OCI-M2 (cell line): ENCODE data around the gene BCAP29.

Experiments used
- DNase-seq: peaks from one replicate; lab custom pipeline; 2025; ENCODE audit not compliant: unreplicated experiment; lab: John Stamatoyannopoulos, UW

The BCAP29 gene

GRCh38 chr7:107581387-107582013, 1.5 kb downstream of the BCAP29 start:
- DNase-seq = no peak

- no peak for DNase-seq
Observed at GRCh38 chr7:107582875-107583274, 2.8 kb downstream of the BCAP29 start.

DNA sequence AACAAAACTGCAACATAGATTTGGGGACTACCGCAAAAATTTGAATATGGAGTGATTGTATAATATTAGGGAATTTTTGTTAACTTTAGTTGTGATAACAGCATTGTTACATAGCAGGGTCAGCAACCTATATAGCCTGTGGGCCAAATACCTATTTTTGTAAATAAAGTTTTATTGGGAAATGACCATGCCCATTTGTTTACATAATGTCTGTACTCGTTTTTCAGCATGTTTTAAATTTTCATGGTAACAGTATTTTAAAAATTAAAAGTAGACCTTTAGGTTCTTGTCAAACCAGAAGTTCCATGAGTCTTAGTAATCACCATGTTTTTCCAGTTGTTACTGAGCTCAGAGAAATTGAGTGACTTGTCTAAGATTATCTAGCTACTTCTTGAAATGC, 4.7 kb downstream of the BCAP29 start:
- no peak for DNase-seq

GRCh38 chr7:107588529-107589130, 8.6 kb downstream of the BCAP29 start:
- DNase-seq = no peak

DNA sequence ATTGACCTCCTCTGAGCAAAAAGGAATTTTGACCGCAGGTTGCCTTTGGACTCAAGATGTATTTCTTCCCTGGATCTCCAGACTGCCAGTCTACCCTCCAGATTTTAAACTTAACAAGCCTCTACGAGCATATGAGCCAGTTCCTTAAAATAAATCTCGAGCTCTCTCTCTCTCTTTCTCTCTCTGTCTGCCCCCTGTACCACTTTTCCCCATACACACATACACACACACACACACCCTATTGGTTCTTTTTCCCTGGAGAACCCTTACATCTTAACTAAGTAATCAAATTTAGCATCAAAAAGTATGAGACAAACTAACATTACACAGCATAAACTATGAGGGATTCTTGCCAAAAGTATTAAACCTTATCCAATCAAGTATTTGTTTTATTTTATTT, 11.4 kb downstream of the BCAP29 start:
- no peak for DNase-seq

DNA sequence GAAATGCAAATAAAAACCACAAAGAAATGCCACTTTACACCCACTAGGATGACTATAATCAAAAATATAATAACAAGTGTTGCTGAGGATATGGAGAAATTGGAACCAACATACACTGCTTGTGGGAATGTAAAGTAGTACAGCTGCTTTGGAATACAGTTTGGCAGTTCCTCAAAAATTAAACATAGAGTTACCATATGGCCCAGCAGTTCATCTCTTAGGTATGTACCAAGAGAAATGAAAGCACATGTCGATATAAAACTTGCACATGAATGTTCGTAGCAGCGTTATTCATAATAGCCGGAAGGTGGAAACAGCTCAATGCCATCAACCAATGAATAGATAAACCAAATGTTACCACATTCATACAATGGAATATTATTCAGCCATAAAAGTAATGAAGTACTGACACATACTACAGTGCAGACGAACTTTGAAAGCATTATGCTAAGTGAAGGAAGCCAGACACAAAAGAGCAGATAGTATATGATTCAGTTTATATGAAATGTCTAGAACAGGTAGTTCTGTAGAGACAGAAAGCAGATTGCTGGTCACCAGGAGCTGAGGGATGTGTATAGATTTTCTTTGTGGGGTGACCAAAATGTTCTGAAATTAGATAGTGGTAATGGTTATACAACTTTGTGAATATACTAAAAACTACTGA, 12.4 kb downstream of the BCAP29 start:
- no peak for DNase-seq

- no peak for DNase-seq
Observed at GRCh38 chr7:107593025-107593410, 13.0 kb downstream of the BCAP29 start.

DNA sequence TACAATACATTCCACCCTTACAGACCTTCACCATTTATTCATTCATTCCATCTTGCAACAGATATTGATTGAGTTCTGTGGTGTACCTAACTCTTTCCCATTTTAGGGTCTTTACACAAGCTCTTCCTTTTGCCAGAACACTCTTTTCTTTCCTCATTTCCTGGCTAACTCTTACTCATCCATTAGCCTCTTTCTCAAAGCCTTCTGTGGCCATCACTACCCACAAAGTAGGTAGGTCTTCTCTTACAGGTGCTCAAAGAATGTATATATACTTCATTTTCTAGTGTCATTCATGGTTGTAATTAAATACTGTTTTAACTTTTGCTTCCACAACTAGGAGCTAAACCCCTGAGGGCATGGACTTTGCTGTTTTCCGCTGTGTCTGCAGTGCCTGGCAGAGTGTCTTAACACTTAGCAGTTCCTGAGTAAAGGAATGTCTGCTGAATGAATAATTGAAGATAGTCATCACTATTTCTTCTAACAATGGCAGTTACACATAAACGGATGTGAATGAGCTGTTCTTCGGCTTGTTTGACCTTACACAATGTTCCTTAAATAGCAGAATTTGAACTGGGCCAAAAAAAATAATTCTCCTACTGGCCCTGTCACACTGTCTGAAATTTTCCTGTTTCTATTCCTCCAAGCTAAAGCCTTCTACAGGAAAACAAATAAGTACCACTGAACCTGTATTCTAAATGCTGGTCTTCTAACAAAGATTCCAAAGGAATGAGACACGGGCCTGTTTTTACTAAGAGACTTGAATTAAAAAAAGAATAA, 15.1 kb downstream of the BCAP29 start:
- DNase-seq = no peak

DNA sequence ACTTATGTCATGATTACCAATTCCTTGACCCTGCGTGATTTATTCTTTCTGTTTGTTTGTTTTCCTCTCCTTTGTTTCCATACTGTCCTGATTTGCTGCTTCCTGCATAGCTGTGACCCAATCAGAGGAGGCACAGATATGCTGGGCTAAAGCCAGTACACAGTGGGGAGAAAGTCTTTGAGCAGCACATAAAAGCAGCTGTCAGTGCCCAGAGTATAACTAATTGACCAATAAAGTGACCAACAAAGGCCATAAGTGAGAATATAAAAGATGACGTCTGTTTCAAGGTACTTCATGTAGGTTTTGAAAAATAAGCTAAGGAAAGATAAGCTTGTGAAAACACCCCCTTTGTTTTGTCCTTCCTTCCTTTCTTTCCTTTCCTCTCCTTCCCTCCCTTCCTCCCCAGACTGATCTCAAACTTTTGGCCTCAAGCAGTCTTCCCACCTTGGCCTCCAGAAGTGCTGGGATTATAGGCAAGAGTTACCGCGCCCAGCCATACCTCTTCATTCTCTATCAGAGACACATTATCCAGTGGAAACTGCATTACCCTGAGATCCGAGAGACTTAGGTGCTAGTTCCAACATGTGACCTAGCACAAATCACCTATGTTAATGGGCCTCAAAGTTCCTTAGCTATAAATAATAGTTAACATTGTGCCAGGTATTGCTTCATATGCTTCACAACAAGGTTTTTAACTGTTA, 17.0 kb downstream of the BCAP29 start:
- no peak for DNase-seq

DNA sequence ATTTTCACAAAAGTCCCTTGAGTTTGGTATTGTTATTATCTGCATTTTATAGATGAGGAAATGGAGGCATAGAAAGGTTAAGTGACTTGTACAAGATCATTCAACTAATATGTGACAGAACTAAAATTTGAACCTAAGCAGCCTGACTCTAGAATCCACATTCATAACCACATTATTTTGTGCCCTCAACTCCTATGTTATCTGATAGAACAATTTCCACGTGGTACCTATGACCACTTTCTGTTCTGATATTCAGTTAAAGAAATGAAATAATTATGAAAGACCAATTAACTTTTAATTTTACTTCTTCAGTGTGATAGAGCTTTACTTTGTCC, 17.5 kb downstream of the BCAP29 start:
- DNase-seq = no peak

DNA sequence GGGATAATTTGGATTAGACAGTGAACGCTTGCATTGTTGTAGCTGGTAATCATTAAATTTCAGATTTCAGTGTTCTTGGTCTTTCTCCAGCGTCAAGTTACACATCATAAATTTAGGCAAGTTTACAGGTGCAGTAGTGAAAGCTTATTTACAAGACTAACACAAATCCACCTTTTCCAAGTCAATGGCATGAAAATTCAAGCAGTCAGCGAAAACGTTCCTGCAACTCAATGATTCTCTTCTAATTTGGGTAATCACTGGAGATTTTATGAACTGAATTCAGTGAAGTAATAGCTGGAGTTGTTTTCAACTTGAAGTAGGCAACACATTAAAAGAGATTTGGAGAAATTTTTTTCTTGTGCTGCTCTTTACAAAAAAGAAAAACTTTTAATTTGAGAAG, 17.9 kb downstream of the BCAP29 start:
- no peak for DNase-seq

- no peak for DNase-seq
Observed at GRCh38 chr7:107599262-107599661, 19.2 kb downstream of the BCAP29 start.

- no peak for DNase-seq
Observed at GRCh38 chr7:107600816-107601215, 20.8 kb downstream of the BCAP29 start.

- DNase-seq = no peak
Observed at GRCh38 chr7:107605218-107605815, 25.3 kb downstream of the BCAP29 start.

DNA sequence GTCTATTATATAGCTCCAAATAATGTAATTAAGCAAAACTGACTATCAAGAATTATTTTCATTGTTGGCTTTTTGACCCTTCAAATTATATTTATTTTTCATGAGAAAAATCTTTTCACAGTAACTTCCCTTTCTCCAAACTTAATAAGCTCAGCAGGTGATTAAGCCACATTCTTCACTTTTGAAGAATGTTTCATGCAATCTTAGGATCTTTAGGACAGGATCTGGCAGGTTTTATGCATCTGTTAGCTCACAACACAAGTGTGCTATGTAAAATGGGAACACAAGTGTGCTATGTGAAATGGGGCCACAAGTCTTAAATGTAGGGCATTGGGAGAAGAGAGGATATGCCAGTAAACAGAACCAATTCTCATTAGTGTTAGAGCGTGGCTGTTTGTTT, 26.3 kb downstream of the BCAP29 start:
- DNase-seq = no peak

- DNase-seq = no peak
Observed at GRCh38 chr7:107609811-107610261, 29.8 kb downstream of the BCAP29 start.

GRCh38 chr7:107610323-107610722, 30.3 kb downstream of the BCAP29 start:
- DNase-seq = no peak

GRCh38 chr7:107613439-107613838, 33.4 kb downstream of the BCAP29 start:
- DNase-seq = no peak

- no peak for DNase-seq
Observed at GRCh38 chr7:107613948-107614347, 33.9 kb downstream of the BCAP29 start.

GRCh38 chr7:107614425-107614824, 34.4 kb downstream of the BCAP29 start:
- no peak for DNase-seq
